IMR-90 (cell line): Measurements from ENCODE around the gene LDLRAD4. TPM values are rescaled to one million over a fixed set of nuclear protein-coding genes. Genes with fewer than 3 reads are reported as not detected.

Source experiments
- ATAC-seq: fragments of 200-7000 bp; cut with Tn5 transposase; 2 replicates; pipeline ENCODE4 v1.9.1; 2020; ENCODE audit warnings: low read depth, mild to moderate bottlenecking, moderate library complexity
- BruUV-seq: library from RNA; stranded (reverse); fragments of 400-500 nt; replicated peaks from 2 replicates; lab custom pipeline; 2021; lab: Mats Ljungman, UMichigan
- CTCF ChIA-PET: fragments of 300-600 bp; formaldehyde crosslinking; extraction: SDS; loops from one replicate; lab custom pipeline; 2021; ENCODE audit warnings: antibody characterized with exemption; lab: Yijun Ruan, JAX
- POLR2A ChIA-PET: fragments of 300-600 bp; sonication (Branson Sonifier 250); formaldehyde crosslinking; loops from one replicate; lab custom pipeline; 2022; ENCODE audit warnings: antibody characterized with exemption; ENCODE audit not compliant: unreplicated experiment; lab: Charles Lee
- DNase-seq: peaks from one replicate; pipeline ENCODE4 v3.0.0; 2013
- H2AFZ ChIP-seq: replicated peaks from 2 replicates; pipeline ENCODE3; 2013; ENCODE audit warnings: low read length, mild to moderate bottlenecking; ENCODE audit not compliant: poor library complexity
- H2AK5ac ChIP-seq: 2 replicates; pipeline ENCODE4 v1.6.1; 2013; ENCODE audit warnings: low read depth, low read length, inconsistent platforms
- H2AK9ac ChIP-seq: replicated peaks from 2 replicates; pipeline ENCODE3; 2013; ENCODE audit warnings: mild to moderate bottlenecking, low read depth, low read length, moderate library complexity; ENCODE audit not compliant: poor library complexity
- H2BK120ac ChIP-seq: 2 replicates; pipeline ENCODE4 v1.6.1; 2013; ENCODE audit warnings: low read depth, low read length, inconsistent platforms
- H2BK15ac ChIP-seq: 3 replicates; pipeline ENCODE4 v1.6.1; 2013; ENCODE audit warnings: low read depth, low read length, inconsistent platforms
- H2BK20ac ChIP-seq: 2 replicates; pipeline ENCODE4 v1.6.1; 2013; ENCODE audit warnings: low read depth, mild to moderate bottlenecking, inconsistent platforms, low read length, moderate library complexity
- H2BK5ac ChIP-seq: 2 replicates; pipeline ENCODE4 v1.6.1; 2013; ENCODE audit warnings: mild to moderate bottlenecking, low read depth, low read length, inconsistent platforms; ENCODE audit not compliant: poor library complexity, severe bottlenecking
- H3K14ac ChIP-seq: replicated peaks from 2 replicates; pipeline ENCODE4 v1.6.1; 2013; ENCODE audit warnings: low read depth, low read length, inconsistent platforms
- H3K18ac ChIP-seq: 2 replicates; pipeline ENCODE4 v1.6.1; 2013; ENCODE audit warnings: low read depth, low read length, control low read depth
- H3K23ac ChIP-seq: 2 replicates; pipeline ENCODE4 v1.6.1; 2013; ENCODE audit warnings: low read depth, low read length, inconsistent platforms
- H3K27ac ChIP-seq: 2 replicates; pipeline ENCODE4 v1.5.1; 2013; ENCODE audit warnings: mild to moderate bottlenecking, control low read depth, low read length; ENCODE audit not compliant: insufficient read depth
- H3K27me3 ChIP-seq: 2 replicates; pipeline ENCODE4 v1.6.1; 2013; ENCODE audit warnings: low read length; ENCODE audit not compliant: control insufficient read depth, insufficient read depth
- H3K36me3 ChIP-seq: 2 replicates; pipeline ENCODE4 v1.6.1; 2013; ENCODE audit warnings: low read length, mixed read lengths; ENCODE audit not compliant: control insufficient read depth, insufficient read depth
- H3K4ac ChIP-seq: 2 replicates; pipeline ENCODE4 v1.6.1; 2013; ENCODE audit warnings: low read depth, low read length, inconsistent platforms
- H3K4me1 ChIP-seq: 2 replicates; pipeline ENCODE4 v1.6.1; 2013; ENCODE audit warnings: low read length, mixed read lengths; ENCODE audit not compliant: control insufficient read depth, insufficient read depth
- H3K4me2 ChIP-seq: 2 replicates; pipeline ENCODE4 v1.6.1; 2013; ENCODE audit warnings: low read depth, mild to moderate bottlenecking, control low read depth, low read length, moderate library complexity
- H3K4me3 ChIP-seq: 2 replicates; pipeline ENCODE4 v1.5.1; 2013; ENCODE audit warnings: low read depth, mild to moderate bottlenecking, control low read depth, low read length, moderate library complexity; ENCODE audit not compliant: insufficient read depth
- H3K56ac ChIP-seq: 2 replicates; pipeline ENCODE4 v1.6.1; 2013; ENCODE audit warnings: low read length, inconsistent platforms; ENCODE audit not compliant: insufficient read depth; ENCODE audit errors: extremely low read depth
- H3K79me1 ChIP-seq, 2 experiments: 2 replicates each; pipeline ENCODE4 v1.6.1; 2013; ENCODE audit warnings: low read length in 2 of 2, inconsistent platforms in 1 of 2, low read depth in 1 of 2
- H3K9ac ChIP-seq: 2 replicates; pipeline ENCODE4 v1.6.1; 2013; ENCODE audit warnings: low read depth, low read length, control low read depth
- H3K9me1 ChIP-seq: 2 replicates; pipeline ENCODE4 v1.6.1; 2013; ENCODE audit warnings: low read length, inconsistent platforms; ENCODE audit not compliant: insufficient read depth
- H3K9me3 ChIP-seq: 2 replicates; pipeline ENCODE4 v1.6.1; 2013; ENCODE audit warnings: low read length; ENCODE audit not compliant: control insufficient read depth, insufficient read depth
- H4K20me1 ChIP-seq: 2 replicates; pipeline ENCODE4 v1.6.1; 2013; ENCODE audit warnings: low read length, inconsistent platforms; ENCODE audit not compliant: insufficient read depth
- H4K5ac ChIP-seq: 2 replicates; pipeline ENCODE4 v1.6.1; 2013; ENCODE audit warnings: mild to moderate bottlenecking, low read depth, low read length, control low read depth
- H4K8ac ChIP-seq, 2 experiments: 2 replicates each; pipeline ENCODE4 v1.6.1; 2013; ENCODE audit warnings: low read depth in 2 of 2, low read length in 2 of 2, control low read depth in 1 of 2, inconsistent platforms in 1 of 2
- H4K91ac ChIP-seq: 2 replicates; pipeline ENCODE4 v1.6.1; 2013; ENCODE audit warnings: low read depth, low read length, inconsistent platforms; ENCODE audit not compliant: insufficient read depth
- CEBPB ChIP-seq: IDR thresholded peaks from 2 replicates; pipeline ENCODE4 v1.6.1; 2012; ENCODE audit warnings: low read depth, low read length, improper control_type of control experiment
- ELK1 ChIP-seq: fragments of 150-350 bp; IDR thresholded peaks from 2 replicates; pipeline ENCODE4 v1.6.1; 2016; ENCODE audit warnings: low read depth, mild to moderate bottlenecking, low read length, moderate library complexity, borderline replicate concordance
- RAD21 ChIP-seq: IDR thresholded peaks from 2 replicates; pipeline ENCODE4 v1.6.1; 2012; ENCODE audit warnings: low read length, improper control_type of control experiment
- WGBS, 2 experiments: methylation state at CpG; one replicate each; pipeline versions ENCODE4 v1.1.5 to v1.1.7; 2013; ENCODE audit warnings: missing lambda C conversion rate in 2 of 2; ENCODE audit not compliant: insufficient read length in 1 of 2; ENCODE audit errors: extremely low coverage in 2 of 2; 5-methylcytosine and 5-hydroxymethylcytosine counted together
- dilution Hi-C: fragments of 300-500 bp; cut with HindIII; formaldehyde crosslinking; loops from one replicate; pipeline ENCODE4 v1.14.3; 2018; ENCODE audit warnings: low sequenced_read_pairs; ENCODE audit not compliant: unreplicated experiment
- in situ Hi-C: fragments of 300-500 bp; cut with MboI; formaldehyde crosslinking; loops from 3 replicates; pipeline ENCODE4 v1.14.3; 2019; ENCODE audit warnings: low sequenced_read_pairs, inconsistent platforms, mixed read lengths
- intact Hi-C: fragments of 100-400 bp; cut with micrococcal nuclease; formaldehyde crosslinking; loops from 2 replicates; pipeline ENCODE4 v1.10.0; 2022
- polyA plus RNA-seq, 3 experiments: library from polyadenylated mRNA; depleted of rRNA; stranded (reverse); fragments of >200 nt; gene quantifications; 2 replicates each; pipeline ENCODE4 v1.2.3, GENCODE V29; 2012; ENCODE audit warnings: low replicate concordance in 1 of 3
- total RNA-seq: library from RNA; depleted of rRNA; stranded (reverse); fragments of >200 nt; gene quantifications from 2 replicates; pipeline ENCODE4 v1.2.3, GENCODE V29; 2012

LDLRAD4 gene
- total and polyA plus RNA-seq, 2 of the 4 experiments (the other 2 are of a cell fraction) = not detected

- dilution Hi-C loops = no loop called here
- H3K9me1 ChIP-seq = no peaks in the 10 kb centered on the region
- DNase-seq (no peak), ATAC-seq (no peak)
- BruUV-seq = no TSS peak
- no peak overlapping the region for H3K18ac ChIP-seq
- WGBS, 2 experiments = 60% methylated on average over 1 of the region's 2 CpGs; no CpG with 5 or more reads in 1 of the 2 experiments
- H3K27me3 ChIP-seq = peaks cover 10% of the 10 kb centered on the region; the same call in 1 of the 2 replicates
- in situ Hi-C loops = loop anchor here (25.0 kb wide), 2 partner anchors 614 to 864 kb away; no protein-coding TSS in a partner anchor
- no peak overlapping the region for H2BK5ac ChIP-seq
- no peak overlapping the region for H2BK120ac ChIP-seq
- ChIA-PET POLR2A (no interaction called here), CTCF (interaction anchor here (1.1 kb wide), 1 partner anchor 77 kb away, joined by 3 read pairs; no protein-coding TSS in a partner anchor)
- H4K20me1 ChIP-seq = no peaks in the 10 kb centered on the region
- no peaks in the 10 kb centered on the region for H3K4me1 ChIP-seq
- no peak overlapping the region for H3K4me3 ChIP-seq
- no peaks in the 10 kb centered on the region for H3K9me3 ChIP-seq
- TF ChIP-seq ELK1 (no peak), CEBPB (no peak), RAD21 (no peak)
- no peak overlapping the region for H2BK15ac ChIP-seq
- intact Hi-C loops = no loop called here
- H4K8ac ChIP-seq = no peak overlapping the region
- H3K27ac ChIP-seq = no peak overlapping the region
- no peak overlapping the region for H4K5ac ChIP-seq
- H4K91ac ChIP-seq = no peak overlapping the region
- H3K4me2 ChIP-seq = no peak overlapping the region
- H3K56ac ChIP-seq = no peak overlapping the region
- no peak overlapping the region for H3K9ac ChIP-seq
- no peaks in the 10 kb centered on the region for H3K79me1 ChIP-seq
- no peak overlapping the region for H3K14ac ChIP-seq
- no peak overlapping the region for H2AK9ac ChIP-seq
- no peak overlapping the region for H3K4ac ChIP-seq
- H2AK5ac ChIP-seq = no peak overlapping the region
- H2AFZ ChIP-seq = no peak overlapping the region
- H3K23ac ChIP-seq = no peak overlapping the region
- H2BK20ac ChIP-seq = no peak overlapping the region
- no peaks in the 10 kb centered on the region for H3K36me3 ChIP-seq
These were observed 408.0 kb downstream of the LDLRAD4 start for GRCh38 chr18:13626544-13626908.
